ENCODE measurements around the gene MRPL23. TPM values are rescaled to one million over a fixed set of nuclear protein-coding genes. Genes with fewer than 3 reads are reported as not detected.

Gene MRPL23
- total RNA-seq, 2 donors from 2014 or later, result 81.3 to 89.7 TPM

GRCh38 chr11:1917523-1918435 lies 29.4 kb upstream of the MRPL23 start:
- Mint-ChIP-seq H3K9me3 (no peaks in the 10 kb centered on the region), H3K27me3 (peaks cover 15 to 18% of the 10 kb centered on the region in 2 donors), H3K36me3 (no peaks in the 10 kb centered on the region), H3K27ac (no peak overlapping the region), H3K4me1 (ENCODE audit: low read depth in 2 of 2) (peaks cover 15 to 22% of the 10 kb centered on the region in 2 donors), H3K4me3 (no peak overlapping the region)
- peak; percentile 33 to 37 for ATAC-seq
- DNase-seq (ENCODE audit: low spot score), result no peak

GRCh38 chr11:1918436-1919315 lies 28.5 kb upstream of the MRPL23 start:
- Mint-ChIP-seq H3K36me3 (no peaks in the 10 kb centered on the region), H3K9me3 (no peaks in the 10 kb centered on the region), H3K4me1 (ENCODE audit: low read depth in 2 of 2) (peaks cover 16 to 22% of the 10 kb centered on the region in 2 donors), H3K27ac (no peak overlapping the region), H3K4me3 (no peak overlapping the region), H3K27me3 (peaks cover 16 to 18% of the 10 kb centered on the region in 2 donors)
- ATAC-seq (no peak), DNase-seq (ENCODE audit: low spot score) (no peak)

GRCh38 chr11:1919391-1920127 lies 27.6 kb upstream of the MRPL23 start, which contains the start of gene TNNT3:
TNNT3 (plus strand) TSS chr11:1919703; CDS start chr11:1922875, 3,172 bp downstream.
- no peak within 1 kb of the TSS for H3K4me3 Mint-ChIP-seq
- no peaks in the 10 kb centered on the region for H3K9me3 Mint-ChIP-seq
- H3K36me3 Mint-ChIP-seq, result no peaks in the 10 kb centered on the region
- peaks cover 13 to 16% of the 10 kb centered on the region in 2 donors for H3K27me3 Mint-ChIP-seq
- peaks cover 15 to 16% of the 10 kb centered on the region in 2 donors for H3K4me1 Mint-ChIP-seq (ENCODE audit: low read depth in 2 of 2)
- DNase-seq (ENCODE audit: low spot score) (no peak), ATAC-seq (no peak)
- H3K27ac Mint-ChIP-seq, result no peak within 1 kb of the TSS

- Mint-ChIP-seq H3K4me1 (ENCODE audit: low read depth in 2 of 2) (peaks cover 8% of the 10 kb centered on the region in 2 donors), H3K36me3 (no peaks in the 10 kb centered on the region), H3K4me3 (no peak overlapping the region), H3K9me3 (no peaks in the 10 kb centered on the region), H3K27me3 (peaks cover 6 to 10% of the 10 kb centered on the region in 2 donors), H3K27ac (no peak overlapping the region)
- DNase-seq (ENCODE audit: low spot score) (no peak), ATAC-seq (no peak)
Observed at GRCh38 chr11:1920128-1920908, 26.8 kb upstream of the MRPL23 start.

GRCh38 chr11:1920909-1921573 lies 26.1 kb upstream of the MRPL23 start:
- H3K36me3 Mint-ChIP-seq, result no peaks in the 10 kb centered on the region
- H3K9me3 Mint-ChIP-seq, result no peaks in the 10 kb centered on the region
- peaks cover under 1 to 3% of the 10 kb centered on the region in 2 donors for H3K4me1 Mint-ChIP-seq (ENCODE audit: low read depth in 2 of 2)
- H3K27ac Mint-ChIP-seq, result no peak overlapping the region
- H3K27me3 Mint-ChIP-seq, result peaks cover 6 to 8% of the 10 kb centered on the region in 2 donors
- DNase-seq (ENCODE audit: low spot score) (no peak), ATAC-seq (no peak)
- H3K4me3 Mint-ChIP-seq, result no peak overlapping the region

GRCh38 chr11:1921574-1922141 lies 25.5 kb upstream of the MRPL23 start:
- Mint-ChIP-seq H3K9me3 (no peaks in the 10 kb centered on the region), H3K27me3 (peaks cover 8 to 10% of the 10 kb centered on the region in 2 donors), H3K36me3 (no peaks in the 10 kb centered on the region), H3K27ac (no peak overlapping the region), H3K4me1 (ENCODE audit: low read depth in 2 of 2) (peaks cover 0 to 7% of the 10 kb centered on the region in 2 donors), H3K4me3 (no peak overlapping the region)
- ATAC-seq, result no peak
- no peak for DNase-seq (ENCODE audit: low spot score)

GRCh38 chr11:1922481-1923081 lies 24.6 kb upstream of the MRPL23 start:
- H3K9me3 Mint-ChIP-seq, result no peaks in the 10 kb centered on the region
- H3K36me3 Mint-ChIP-seq, result no peaks in the 10 kb centered on the region
- ATAC-seq (no peak), DNase-seq (ENCODE audit: low spot score) (no peak)
- H3K4me3 Mint-ChIP-seq, result no peak overlapping the region
- H3K27ac Mint-ChIP-seq, result no peak overlapping the region
- peaks cover 0 to 7% of the 10 kb centered on the region in 2 donors for H3K4me1 Mint-ChIP-seq (ENCODE audit: low read depth in 2 of 2)
- peaks cover 8 to 11% of the 10 kb centered on the region in 2 donors for H3K27me3 Mint-ChIP-seq

GRCh38 chr11:1923201-1923956 lies 23.8 kb upstream of the MRPL23 start:
- ATAC-seq (no peak), DNase-seq (ENCODE audit: low spot score) (no peak)
- peaks cover 8 to 11% of the 10 kb centered on the region in 2 donors for H3K27me3 Mint-ChIP-seq
- H3K9me3 Mint-ChIP-seq, result no peaks in the 10 kb centered on the region
- no peak overlapping the region for H3K27ac Mint-ChIP-seq
- no peak overlapping the region for H3K4me3 Mint-ChIP-seq
- peaks cover 0 to 7% of the 10 kb centered on the region in 2 donors for H3K4me1 Mint-ChIP-seq (ENCODE audit: low read depth in 2 of 2)
- no peaks in the 10 kb centered on the region for H3K36me3 Mint-ChIP-seq

- Mint-ChIP-seq H3K9me3 (no peaks in the 10 kb centered on the region), H3K27me3 (peaks cover 8 to 11% of the 10 kb centered on the region in 2 donors), H3K4me1 (ENCODE audit: low read depth in 2 of 2) (peaks cover 0 to 7% of the 10 kb centered on the region in 2 donors), H3K27ac (no peak overlapping the region), H3K4me3 (no peak overlapping the region), H3K36me3 (no peaks in the 10 kb centered on the region)
- no peak for ATAC-seq
- DNase-seq (ENCODE audit: low spot score), result no peak
Observed at GRCh38 chr11:1924181-1924580, 23.0 kb upstream of the MRPL23 start.

GRCh38 chr11:1924646-1925372 lies 22.3 kb upstream of the MRPL23 start:
- H3K27me3 Mint-ChIP-seq, result peaks cover 8 to 9% of the 10 kb centered on the region in 2 donors
- H3K9me3 Mint-ChIP-seq, result no peaks in the 10 kb centered on the region
- H3K27ac Mint-ChIP-seq, result no peak overlapping the region
- DNase-seq (ENCODE audit: low spot score) (no peak), ATAC-seq (no peak)
- H3K4me3 Mint-ChIP-seq, result no peak overlapping the region
- H3K36me3 Mint-ChIP-seq, result no peaks in the 10 kb centered on the region
- peaks cover 0 to 7% of the 10 kb centered on the region in 2 donors for H3K4me1 Mint-ChIP-seq (ENCODE audit: low read depth in 2 of 2)

Data from natural killer cell treated with Interleukin-12 subunit alpha and Interleukin-12 subunit beta and Interleukin-15 and Interleukin-18, amount 100 ng/mL, for 72 hours (primary cell).